Fibroblast of the aortic adventitia (primary cell): ENCODE results near the gene LMCD1. TPM values are rescaled to one million over a fixed set of nuclear protein-coding genes. Genes with fewer than 3 reads are reported as not detected.
A peak's percentile ranks its signal among the peaks of the same experiment; 100 is the strongest.

Source experiments
- DNase-seq: peaks from one replicate; pipeline ENCODE4 v3.0.0-alpha.2; 2010; ENCODE audit warnings: low read depth
- H3K4me3 ChIP-seq: 2 replicates; pipeline ENCODE4 v1.5.1; 2011; ENCODE audit warnings: low read depth, mild to moderate bottlenecking, control low read depth, low read length, moderate library complexity
- CTCF ChIP-seq: IDR thresholded peaks from 2 replicates; pipeline ENCODE4 v1.5.1; 2011; ENCODE audit warnings: mild to moderate bottlenecking, low read length, control low read depth, inconsistent platforms; ENCODE audit not compliant: insufficient read depth
- total RNA-seq: library from RNA; depleted of rRNA; stranded (reverse); fragments of >200 nt; gene quantifications from 2 replicates; pipeline ENCODE4 v1.2.3, GENCODE V29; 2012; ENCODE audit warnings: low replicate concordance

The LMCD1 gene
- total RNA-seq, 1 donor: 22.4 TPM

- no peak for DNase-seq
- H3K4me3 ChIP-seq: no peak overlapping the region
- no peak for TF ChIP-seq CTCF
Measured at GRCh38 chr3:8492744-8493511, 8.7 kb upstream of the LMCD1 start.

GRCh38 chr3:8493744-8494143 is 7.9 kb upstream of the LMCD1 start:
- TF ChIP-seq CTCF: no peak
- no peak overlapping the region for H3K4me3 ChIP-seq
- no peak for DNase-seq

- TF ChIP-seq CTCF: no peak
- no peak for DNase-seq
- H3K4me3 ChIP-seq: no peak overlapping the region
Measured at GRCh38 chr3:8494327-8494726, 7.3 kb upstream of the LMCD1 start.

- no peak for TF ChIP-seq CTCF
- H3K4me3 ChIP-seq: no peak overlapping the region
- DNase-seq: no peak
Measured at GRCh38 chr3:8497582-8497981, 4.0 kb upstream of the LMCD1 start.

GRCh38 chr3:8499181-8499611 is 2.4 kb upstream of the LMCD1 start:
- TF ChIP-seq CTCF: no peak
- H3K4me3 ChIP-seq: no peak overlapping the region
- no peak for DNase-seq

- no peak for TF ChIP-seq CTCF
- peak overlapping the region; percentile 19 for H3K4me3 ChIP-seq
- DNase-seq: peak; percentile 71
Measured at GRCh38 chr3:8500319-8500988, 1.2 kb upstream of the LMCD1 start.
